ENCODE results near the gene SHKBP1. TPM values are rescaled to one million over a fixed set of nuclear protein-coding genes. Genes with fewer than 3 reads are reported as not detected.
A peak's percentile ranks its signal among the peaks of the same experiment; 100 is the strongest.

SHKBP1 gene
- total and polyA plus RNA-seq, 9 of the 15 experiments (the other 6 are each of a cell fraction or from before 2014, with no cell fraction given): 1.2 to 58.1 (median 22.3) TPM

- no peaks in the 10 kb centered on the region for H3K9me3 ChIP-seq (replicated peaks; ENCODE audit: control insufficient read depth, insufficient read depth, low read depth, low read length)
- no peak overlapping the region for H3K27ac ChIP-seq (ENCODE audit: extremely low read depth, low read depth, low read length)
- WGBS (ENCODE audit: insufficient coverage, low coverage, missing lambda C conversion rate): 67% methylated on average over 10 of the region's 11 CpGs
- peaks cover 0 to 29% of the 10 kb centered on the region in 2 experiments; a peak in 3 of 5 replicates for H3K4me1 ChIP-seq (replicated peaks in 1 of 2; ENCODE audit: control insufficient read depth in 2 of 2, insufficient read depth in 2 of 2, low read length in 2 of 2)
- no peak overlapping the region for H3K4me3 ChIP-seq
- ChIA-PET POLR2A (interaction anchor here (0.6 to 1.9 kb wide), 3 partner anchors 8 to 15 kb away, joined by 3 to 6 read pairs (median 5); no protein-coding TSS in a partner anchor), CTCF (ENCODE audit: low intra/inter-chr PET ratio) (no interaction called here)
- no peaks in the 10 kb centered on the region for H4K20me1 ChIP-seq (replicated peaks; ENCODE audit: control insufficient read depth, insufficient read depth, low read length)
- ATAC-seq (no peak), FAIRE-seq (no peak), DNase-seq (ENCODE audit: extremely low read depth in 1 of 4, low spot score in 3 of 4) (no peak)
- no peaks in the 10 kb centered on the region for H3K27me3 ChIP-seq (ENCODE audit: control insufficient read depth in 2 of 2, insufficient read depth in 2 of 2, low read length in 2 of 2)
- in situ Hi-C loops (cut with MboI): no loop called here
- H2AFZ ChIP-seq (ENCODE audit: low read depth, low read length): no peak overlapping the region
- intact Hi-C loops (cut with micrococcal nuclease): no loop called here
- H3K36me3 ChIP-seq (ENCODE audit: control insufficient read depth, insufficient read depth, low read length): peaks cover 23% of the 10 kb centered on the region; the same call in 1 of the 3 replicates
- TF ChIP-seq CEBPB (tag; IDR thresholded peaks at IDR 0.05) (peak; percentile 79), CEBPG (CRISPR knock-in tag; IDR thresholded peaks at IDR 0.05) (no peak; the same call in 1 of the 2 replicates), CEBPG (tag; conservative IDR thresholded peaks at IDR 0.05 in 1 of 2, IDR thresholded peaks at IDR 0.05 in 1 of 2) (peak in 1 of 2 experiments; percentile 81; a peak in 2 of 4 replicates), FOSL1 (tag; conservative IDR thresholded peaks at IDR 0.05) (0 out of 2 replicates have a peak, but pooled peaks have one; percentile 31), E2F3 (CRISPR knock-in tag; IDR thresholded peaks at IDR 0.05) (no peak)
- BruUV-seq (replicated peaks): no TSS peak
- H3K9me1 ChIP-seq (ENCODE audit: control insufficient read depth, insufficient read depth, low read length): no peaks in the 10 kb centered on the region
- no peak overlapping the region for H3K4me2 ChIP-seq (ENCODE audit: insufficient read depth, low read length)
- H3K79me2 ChIP-seq (ENCODE audit: control insufficient read depth, insufficient read depth, low read length): no peaks in the 10 kb centered on the region
- H3K9ac ChIP-seq (ENCODE audit: insufficient read depth in 1 of 2, low read depth in 2 of 2, low read length in 2 of 2): no peak overlapping the region
These were observed 8.7 kb downstream of the SHKBP1 start for GRCh38 chr19:40585241-40585981.

Measured in K562 (cell line).